MM.1S (cell line): ENCODE data around the gene CTNNA1.

ENCODE experiments used
- DNase-seq: peaks from one replicate; pipeline ENCODE4 v3.0.0-alpha.2; 2015
- H2AFZ ChIP-seq: fragments of 300-600 bp; sonication (generic); 2 replicates; pipeline ENCODE4 v1.6.0; 2016; ENCODE audit warnings: antibody characterized with exemption, low read length
- H3F3A ChIP-seq: fragments of 300-600 bp; sonication (generic); 2 replicates; pipeline ENCODE4 v1.6.1; 2016; ENCODE audit warnings: mild to moderate bottlenecking, antibody characterized with exemption, low read length, moderate library complexity, mixed read lengths; ENCODE audit not compliant: insufficient read depth
- H3K27ac ChIP-seq: fragments of 300-600 bp; sonication (generic); 2 replicates; pipeline ENCODE4 v1.5.1; 2016; ENCODE audit warnings: mild to moderate bottlenecking, low read length
- H3K27me3 ChIP-seq: fragments of 300-600 bp; sonication (generic); replicated peaks from 2 replicates; pipeline ENCODE4 v1.6.0; 2016; ENCODE audit warnings: low read length; ENCODE audit not compliant: insufficient read depth
- H3K36me3 ChIP-seq: fragments of 300-600 bp; sonication (generic); replicated peaks from 2 replicates; pipeline ENCODE4 v1.6.1; 2016; ENCODE audit warnings: mild to moderate bottlenecking, low read length, mixed read lengths; ENCODE audit not compliant: insufficient read depth
- H3K4me1 ChIP-seq: fragments of 300-600 bp; sonication (generic); 2 replicates; pipeline ENCODE4 v1.6.1; 2016; ENCODE audit warnings: low read length, mixed read lengths
- H3K4me2 ChIP-seq: fragments of 300-600 bp; sonication (generic); 2 replicates; pipeline ENCODE4 v1.6.0; 2016; ENCODE audit warnings: low read depth, low read length
- H3K4me3 ChIP-seq: fragments of 300-600 bp; sonication (generic); 2 replicates; pipeline ENCODE4 v1.5.1; 2016; ENCODE audit warnings: low read length, mixed read lengths
- H3K79me2 ChIP-seq: fragments of 300-600 bp; sonication (generic); 2 replicates; pipeline ENCODE4 v1.6.1; 2016; ENCODE audit warnings: mixed run types, low read length, mixed read lengths
- H3K9ac ChIP-seq: fragments of 300-600 bp; sonication (generic); 2 replicates; pipeline ENCODE4 v1.6.1; 2016; ENCODE audit warnings: low read length, mixed read lengths
- H3K9me2 ChIP-seq: fragments of 300-600 bp; sonication (generic); replicated peaks from 2 replicates; pipeline ENCODE4 v1.6.1; 2016; ENCODE audit warnings: mild to moderate bottlenecking, low read length, mixed read lengths; ENCODE audit not compliant: insufficient read depth
- H3K9me3 ChIP-seq: fragments of 300-600 bp; sonication (generic); replicated peaks from 2 replicates; pipeline ENCODE4 v1.6.1; 2016; ENCODE audit warnings: mild to moderate bottlenecking, low read length, mixed read lengths; ENCODE audit not compliant: insufficient read depth
- H4K20me1 ChIP-seq: fragments of 300-600 bp; sonication (generic); 2 replicates; pipeline ENCODE4 v1.6.1; 2016; ENCODE audit warnings: mild to moderate bottlenecking, low read length, moderate library complexity, mixed read lengths; ENCODE audit not compliant: insufficient read depth
- CTCF ChIP-seq: fragments of 300-600 bp; sonication (generic); IDR thresholded peaks from 2 replicates; pipeline ENCODE4 v1.5.1; 2016; ENCODE audit warnings: antibody characterized with exemption, low read length, mixed read lengths
- EZH2 ChIP-seq: fragments of 300-600 bp; sonication (generic); optimal IDR thresholded peaks from 2 replicates; pipeline ENCODE3; 2017; ENCODE audit warnings: low read depth, mild to moderate bottlenecking, antibody characterized with exemption, low read length, mixed read lengths
- EZH2phosphoT487 ChIP-seq: fragments of 300-600 bp; sonication (generic); IDR thresholded peaks from 2 replicates; pipeline ENCODE4 v1.6.1; 2018; ENCODE audit warnings: antibody characterized with exemption, low read length

CTNNA1 gene

GRCh38 chr5:138867011-138867410 lies 113.8 kb downstream of the CTNNA1 start:
- H3K9ac ChIP-seq, result no peak overlapping the region
- H3K9me3 ChIP-seq, result 0 out of 2 replicates have a peak, but pooled peaks cover 3% of the 10 kb centered on the region
- H3K27ac ChIP-seq, result no peak overlapping the region
- no peak overlapping the region for H2AFZ ChIP-seq
- no peak for DNase-seq
- H3K4me3 ChIP-seq, result no peak overlapping the region
- 0 out of 2 replicates have a peak, but pooled peaks cover 6% of the 10 kb centered on the region for H3K79me2 ChIP-seq
- H3K9me2 ChIP-seq, result no peaks in the 10 kb centered on the region
- H4K20me1 ChIP-seq, result no peaks in the 10 kb centered on the region
- no peak overlapping the region for H3K4me2 ChIP-seq
- no peaks in the 10 kb centered on the region for H3K27me3 ChIP-seq
- no peaks in the 10 kb centered on the region for H3F3A ChIP-seq
- TF ChIP-seq CTCF, result no peak
- TF ChIP-seq EZH2phosphoT487, result no peak
- TF ChIP-seq EZH2, result no peak
- H3K36me3 ChIP-seq, result 0 out of 2 replicates have a peak, but pooled peaks cover 4% of the 10 kb centered on the region
- H3K4me1 ChIP-seq, result no peaks in the 10 kb centered on the region

GRCh38 chr5:138869038-138869437 lies 115.8 kb downstream of the CTNNA1 start:
- TF ChIP-seq EZH2phosphoT487 (no peak), CTCF (no peak), EZH2 (no peak)
- Histone ChIP-seq H3K27me3 (no peaks in the 10 kb centered on the region), H3K79me2 (peaks cover 10% of the 10 kb centered on the region; the same call in 1 of the 2 replicates), H3K9me3 (no peaks in the 10 kb centered on the region), H3K9ac (no peak overlapping the region), H3K4me3 (no peak overlapping the region), H3K36me3 (no peaks in the 10 kb centered on the region), H2AFZ (no peak overlapping the region), H3K4me1 (no peaks in the 10 kb centered on the region), H3K9me2 (no peaks in the 10 kb centered on the region), H3K27ac (no peak overlapping the region), H3K4me2 (no peak overlapping the region), H4K20me1 (no peaks in the 10 kb centered on the region), H3F3A (no peaks in the 10 kb centered on the region)
- DNase-seq, result no peak

GRCh38 chr5:138869763-138870500 lies 116.7 kb downstream of the CTNNA1 start:
- H3K27ac ChIP-seq, result no peak overlapping the region
- H3K9ac ChIP-seq, result no peak overlapping the region
- no peaks in the 10 kb centered on the region for H4K20me1 ChIP-seq
- DNase-seq, result no peak
- no peaks in the 10 kb centered on the region for H3K4me1 ChIP-seq
- H3K36me3 ChIP-seq, result no peaks in the 10 kb centered on the region
- H3K4me2 ChIP-seq, result no peak overlapping the region
- H3K9me3 ChIP-seq, result no peaks in the 10 kb centered on the region
- H3K27me3 ChIP-seq, result no peaks in the 10 kb centered on the region
- H3K79me2 ChIP-seq, result peaks cover 13% of the 10 kb centered on the region; the same call in 1 of the 2 replicates
- H3F3A ChIP-seq, result no peaks in the 10 kb centered on the region
- no peaks in the 10 kb centered on the region for H3K9me2 ChIP-seq
- H3K4me3 ChIP-seq, result no peak overlapping the region
- no peak for TF ChIP-seq EZH2phosphoT487
- no peak overlapping the region for H2AFZ ChIP-seq

- Histone ChIP-seq H3K4me3 (no peak overlapping the region), H3K36me3 (no peaks in the 10 kb centered on the region; the same call in 1 of the 2 replicates), H3K9me3 (no peaks in the 10 kb centered on the region), H3K9ac (no peak overlapping the region), H3K79me2 (peaks cover 16% of the 10 kb centered on the region; the same call in 1 of the 2 replicates), H3F3A (no peaks in the 10 kb centered on the region), H3K27ac (no peak overlapping the region), H2AFZ (no peak overlapping the region), H3K9me2 (no peaks in the 10 kb centered on the region), H3K4me1 (no peaks in the 10 kb centered on the region), H3K27me3 (no peaks in the 10 kb centered on the region), H3K4me2 (no peak overlapping the region), H4K20me1 (no peaks in the 10 kb centered on the region)
- no peak for DNase-seq
- no peak for TF ChIP-seq EZH2phosphoT487
- TF ChIP-seq CTCF, result no peak
- TF ChIP-seq EZH2, result no peak
These were observed 117.4 kb downstream of the CTNNA1 start for GRCh38 chr5:138870611-138871010.
